ENCODE measurements around the gene TET3.

GRCh38 chr2:73993778-73994177 is 9.1 kb downstream of the TET3 start:
- no peak for TF ChIP-seq CTCF (IDR thresholded peaks at IDR 0.05)
- TF ChIP-seq POLR2A (IDR thresholded peaks at IDR 0.05): no peak
- no peak for TF ChIP-seq EP300 (IDR thresholded peaks at IDR 0.05)

Data from tibial nerve (tissue), 4 donors.